ENCODE results near the gene ST7.

ST7 gene

DNA sequence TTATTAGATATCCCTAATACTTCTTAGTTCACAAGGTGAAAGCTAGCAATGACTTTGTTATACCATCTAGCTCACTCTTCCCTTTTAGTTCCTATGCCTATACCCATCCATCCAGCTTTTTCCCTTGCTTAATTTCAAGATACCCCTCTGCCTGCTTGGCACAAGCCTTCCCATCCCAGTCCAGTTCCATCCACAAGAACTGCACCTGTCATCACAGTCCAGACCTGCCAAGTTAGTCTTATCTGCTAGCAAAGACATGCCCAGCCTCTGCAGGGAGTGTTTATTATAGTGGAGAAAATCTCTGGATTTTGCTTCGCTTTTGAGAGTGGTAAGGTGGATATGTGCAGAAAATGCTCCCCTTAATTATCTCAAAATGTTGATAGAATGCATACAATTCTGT lies 158.2 kb downstream of the ST7 start:
- CTCF ChIA-PET, result no interaction called here

GRCh38 chr7:117112640-117113039 lies 159.3 kb downstream of the ST7 start:
- TF ChIP-seq FOXM1 (IDR thresholded peaks at IDR 0.05; ENCODE audit: borderline replicate concordance), result no peak
- no peak for TF ChIP-seq ZNF384 (IDR thresholded peaks at IDR 0.05)
- POLR2A ChIA-PET, result no interaction called here
- CTCF ChIA-PET, result no interaction called here
- DNase-seq (ENCODE audit: extremely low spot score), result no peak

More for the DNA sequence above, 158.2 kb downstream of the ST7 start:
- TF ChIP-seq L3MBTL2 (conservative IDR thresholded peaks at IDR 0.05) (no peak), LEF1 (IDR thresholded peaks at IDR 0.05; ENCODE audit: borderline replicate concordance) (no peak), ZNF384 (IDR thresholded peaks at IDR 0.05) (no peak), FOXK2 (IDR thresholded peaks at IDR 0.05) (no peak), FOXM1 (IDR thresholded peaks at IDR 0.05; ENCODE audit: borderline replicate concordance) (no peak), BHLHE40 (IDR thresholded peaks at IDR 0.05; ENCODE audit: borderline replicate concordance) (no peak), FOXA1 (IDR thresholded peaks at IDR 0.05) (no peak), HDGF (IDR thresholded peaks at IDR 0.05; ENCODE audit: borderline replicate concordance) (no peak), SUZ12 (IDR thresholded peaks at IDR 0.05) (no peak), SP1 (IDR thresholded peaks at IDR 0.05) (no peak), ARNT (IDR thresholded peaks at IDR 0.05) (no peak), CTBP1 (IDR thresholded peaks at IDR 0.05; ENCODE audit: borderline replicate concordance) (no peak), NFRKB (IDR thresholded peaks at IDR 0.05) (no peak)
- TF ChIP-seq, protein P1, sequence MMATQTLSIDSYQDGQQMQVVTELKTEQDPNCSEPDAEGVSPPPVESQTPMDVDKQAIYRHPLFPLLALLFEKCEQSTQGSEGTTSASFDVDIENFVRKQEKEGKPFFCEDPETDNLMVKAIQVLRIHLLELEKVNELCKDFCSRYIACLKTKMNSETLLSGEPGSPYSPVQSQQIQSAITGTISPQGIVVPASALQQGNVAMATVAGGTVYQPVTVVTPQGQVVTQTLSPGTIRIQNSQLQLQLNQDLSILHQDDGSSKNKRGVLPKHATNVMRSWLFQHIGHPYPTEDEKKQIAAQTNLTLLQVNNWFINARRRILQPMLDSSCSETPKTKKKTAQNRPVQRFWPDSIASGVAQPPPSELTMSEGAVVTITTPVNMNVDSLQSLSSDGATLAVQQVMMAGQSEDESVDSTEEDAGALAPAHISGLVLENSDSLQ (IDR thresholded peaks at IDR 0.05), result no peak
- DNase-seq (ENCODE audit: extremely low spot score), result no peak
- POLR2A ChIA-PET, result no interaction called here

- ChIA-PET POLR2A (no interaction called here), CTCF (no interaction called here)
- no peak for TF ChIP-seq BHLHE40 (IDR thresholded peaks at IDR 0.05; ENCODE audit: borderline replicate concordance)
- no peak for TF ChIP-seq SP1 (IDR thresholded peaks at IDR 0.05)
- TF ChIP-seq L3MBTL2 (conservative IDR thresholded peaks at IDR 0.05), result no peak
- TF ChIP-seq SUZ12 (IDR thresholded peaks at IDR 0.05), result no peak
- TF ChIP-seq, protein P1 (IDR thresholded peaks at IDR 0.05), result no peak
- TF ChIP-seq ARNT (IDR thresholded peaks at IDR 0.05), result no peak
- TF ChIP-seq ZNF384 (IDR thresholded peaks at IDR 0.05), result no peak
- no peak for TF ChIP-seq TARDBP (IDR thresholded peaks at IDR 0.05)
- no peak for TF ChIP-seq LEF1 (IDR thresholded peaks at IDR 0.05; ENCODE audit: borderline replicate concordance)
- no peak for TF ChIP-seq FOXK2 (IDR thresholded peaks at IDR 0.05)
- no peak for TF ChIP-seq NFRKB (IDR thresholded peaks at IDR 0.05)
- TF ChIP-seq FOXA1 (IDR thresholded peaks at IDR 0.05), result no peak
- no peak for TF ChIP-seq FOXM1 (IDR thresholded peaks at IDR 0.05; ENCODE audit: borderline replicate concordance)
- no peak for TF ChIP-seq HDGF (IDR thresholded peaks at IDR 0.05; ENCODE audit: borderline replicate concordance)
- no peak for TF ChIP-seq CTBP1 (IDR thresholded peaks at IDR 0.05; ENCODE audit: borderline replicate concordance)
- no peak for TF ChIP-seq ELF4 (IDR thresholded peaks at IDR 0.05)
- DNase-seq (ENCODE audit: extremely low spot score), result no peak
Observed at GRCh38 chr7:117113871-117114270, 160.6 kb downstream of the ST7 start.

GRCh38 chr7:117114272-117114671 lies 161.0 kb downstream of the ST7 start:
- DNase-seq (ENCODE audit: extremely low spot score), result no peak
- TF ChIP-seq LEF1 (IDR thresholded peaks at IDR 0.05; ENCODE audit: borderline replicate concordance) (no peak), BHLHE40 (IDR thresholded peaks at IDR 0.05; ENCODE audit: borderline replicate concordance) (no peak), L3MBTL2 (conservative IDR thresholded peaks at IDR 0.05) (no peak), TARDBP (IDR thresholded peaks at IDR 0.05) (no peak), SP1 (IDR thresholded peaks at IDR 0.05) (no peak), ARNT (IDR thresholded peaks at IDR 0.05) (no peak), SUZ12 (IDR thresholded peaks at IDR 0.05) (no peak), FOXK2 (IDR thresholded peaks at IDR 0.05) (no peak), ZNF384 (IDR thresholded peaks at IDR 0.05) (no peak), NFRKB (IDR thresholded peaks at IDR 0.05) (no peak), FOXM1 (IDR thresholded peaks at IDR 0.05; ENCODE audit: borderline replicate concordance) (no peak), CTBP1 (IDR thresholded peaks at IDR 0.05; ENCODE audit: borderline replicate concordance) (no peak), FOXA1 (IDR thresholded peaks at IDR 0.05) (no peak), ELF4 (IDR thresholded peaks at IDR 0.05) (no peak), HDGF (IDR thresholded peaks at IDR 0.05; ENCODE audit: borderline replicate concordance) (no peak)
- TF ChIP-seq, protein P1 (IDR thresholded peaks at IDR 0.05), result no peak
- POLR2A ChIA-PET, result no interaction called here
- CTCF ChIA-PET, result no interaction called here

DNA sequence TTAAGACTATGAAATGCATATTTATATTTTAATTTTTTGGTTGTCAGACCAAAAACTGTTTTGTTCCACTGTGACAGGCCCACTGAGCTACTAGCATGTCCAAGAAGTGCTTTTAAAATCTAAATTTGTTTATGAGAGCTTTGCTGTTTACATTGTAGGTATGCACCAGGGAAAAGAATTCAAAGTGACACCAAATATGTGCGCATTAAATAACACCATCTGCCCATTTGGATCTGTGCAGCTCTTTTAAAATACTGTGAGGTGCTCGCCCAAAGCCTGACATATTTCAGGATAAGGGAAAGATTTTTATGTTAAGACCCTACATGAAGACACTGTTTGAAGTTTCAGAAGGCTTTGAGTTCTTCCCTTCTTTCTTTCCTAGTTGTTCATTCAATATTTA lies 162.9 kb downstream of the ST7 start:
- no peak for DNase-seq (ENCODE audit: extremely low spot score)
- ChIA-PET POLR2A (no interaction called here), CTCF (no interaction called here)
- TF ChIP-seq ELF4 (IDR thresholded peaks at IDR 0.05) (no peak), SP1 (IDR thresholded peaks at IDR 0.05) (no peak), NFRKB (IDR thresholded peaks at IDR 0.05) (no peak), BHLHE40 (IDR thresholded peaks at IDR 0.05; ENCODE audit: borderline replicate concordance) (no peak), L3MBTL2 (conservative IDR thresholded peaks at IDR 0.05) (no peak), FOXK2 (IDR thresholded peaks at IDR 0.05) (no peak), ARNT (IDR thresholded peaks at IDR 0.05) (no peak), FOXM1 (IDR thresholded peaks at IDR 0.05; ENCODE audit: borderline replicate concordance) (no peak), ZNF384 (IDR thresholded peaks at IDR 0.05) (no peak), CTBP1 (IDR thresholded peaks at IDR 0.05; ENCODE audit: borderline replicate concordance) (no peak), SUZ12 (IDR thresholded peaks at IDR 0.05) (no peak), FOXA1 (IDR thresholded peaks at IDR 0.05) (no peak)

GRCh38 chr7:117117172-117117571 lies 163.9 kb downstream of the ST7 start:
- DNase-seq (ENCODE audit: extremely low spot score), result no peak
- POLR2A ChIA-PET, result interaction anchor here (0.9 kb wide), 1 partner anchor 163 kb away, joined by 3 read pairs; no protein-coding TSS in a partner anchor
- TF ChIP-seq ZNF384 (IDR thresholded peaks at IDR 0.05) (no peak), BHLHE40 (IDR thresholded peaks at IDR 0.05; ENCODE audit: borderline replicate concordance) (no peak), SUZ12 (IDR thresholded peaks at IDR 0.05) (no peak), NFRKB (IDR thresholded peaks at IDR 0.05) (no peak), ARNT (IDR thresholded peaks at IDR 0.05) (no peak), FOXK2 (IDR thresholded peaks at IDR 0.05) (no peak), ELF4 (IDR thresholded peaks at IDR 0.05) (no peak), HDGF (IDR thresholded peaks at IDR 0.05; ENCODE audit: borderline replicate concordance) (no peak), LEF1 (IDR thresholded peaks at IDR 0.05; ENCODE audit: borderline replicate concordance) (no peak)
- CTCF ChIA-PET, result no interaction called here

Measured in HEK293T (cell line).